Tibial nerve (tissue), 4 donors: ENCODE results near the gene DPP7. TPM values are rescaled to one million over a fixed set of nuclear protein-coding genes. Genes with fewer than 3 reads are reported as not detected.
"Not testable (repeated sequence)": the region's sequence is repeated elsewhere in the genome, so short reads cannot be mapped to it uniquely, and the experiment has no call there.

ENCODE experiments used
- DNase-seq, 2 donors: peaks; one replicate each; pipeline ENCODE4 v3.0.0-alpha.2; 2019; ENCODE audit warnings: low spot score in 2 of 2
- H3K27ac ChIP-seq, 4 donors: fragments of 200-600 bp; sonication (generic) in 3 of 4; one replicate each; pipeline ENCODE4 v1.5.1; 2017 to 2019; ENCODE audit warnings: mild to moderate bottlenecking in 1 of 4
- H3K27me3 ChIP-seq, 2 donors: fragments of 200-600 bp; sonication (generic) in 1 of 2; one replicate each; pipeline versions ENCODE4 v1.5.1 to v1.6.0; 2017 to 2019
- H3K36me3 ChIP-seq, 3 donors: fragments of 200-600 bp; sonication (generic); one replicate each; pipeline ENCODE4 v1.5.1; 2018 to 2019
- H3K4me1 ChIP-seq, 4 donors: fragments of 200-600 bp; sonication (generic) in 3 of 4; one replicate each; pipeline ENCODE4 v1.5.1; 2017 to 2019
- H3K4me3 ChIP-seq, 4 donors: fragments of 200-600 bp; sonication (generic) in 3 of 4; one replicate each; pipeline ENCODE4 v1.5.1; 2017 to 2019; ENCODE audit warnings: mild to moderate bottlenecking in 1 of 4, moderate library complexity in 1 of 4
- H3K9me3 ChIP-seq, 4 donors: fragments of 200-600 bp; sonication (generic) in 3 of 4; one replicate each; pipeline ENCODE4 v1.5.1; 2017 to 2019
- CTCF ChIP-seq, 5 experiments: fragments of 200-600 bp in 3 of 5; fragments of 450-650 bp in 2 of 5; sonication (generic) in 3 of 5; IDR thresholded peaks; one replicate each; pipeline ENCODE4 v1.5.1; 2016 to 2019; ENCODE audit warnings: antibody characterized with exemption in 5 of 5, mild to moderate bottlenecking in 3 of 5, moderate library complexity in 2 of 5
- EP300 ChIP-seq, 2 donors: sonication (generic); formaldehyde crosslinking; IDR thresholded peaks; one replicate each; pipeline ENCODE4 v1.6.1; 2017; ENCODE audit warnings: antibody characterized with exemption in 2 of 2, mild to moderate bottlenecking in 1 of 2
- POLR2A ChIP-seq, 2 donors: fragments of 450-650 bp; IDR thresholded peaks; one replicate each; pipeline ENCODE4 v1.6.1; 2017; ENCODE audit warnings: antibody characterized with exemption in 2 of 2, mild to moderate bottlenecking in 2 of 2, moderate library complexity in 2 of 2
- WGBS, 2 donors: methylation state at CpG; one replicate each; pipeline ENCODE4 v1.1.5; 2018; 5-methylcytosine and 5-hydroxymethylcytosine counted together
- total RNA-seq, 4 donors: library from RNA; depleted of rRNA; stranded (reverse); fragments of >200 nt; gene quantifications; one replicate each; pipeline ENCODE4 v1.1.0, GENCODE V29; 2016

DPP7 gene
- total RNA-seq, 4 donors from 2014 or later: 74.7 to 272 (median 145) TPM

GRCh38 chr9:137136261-137136880, 21.8 kb upstream of the DPP7 start:
- H3K9me3 ChIP-seq: peaks cover 0 to 12% (median 0%) of the 10 kb centered on the region in 4 donors
- H3K4me1 ChIP-seq: peaks cover 0 to 6% (median 0%) of the 10 kb centered on the region in 4 donors
- H3K36me3 ChIP-seq: no peaks in the 10 kb centered on the region
- DNase-seq: no peak
- TF ChIP-seq POLR2A (IDR thresholded peaks at IDR 0.05) (no peak), EP300 (IDR thresholded peaks at IDR 0.05) (no peak), CTCF (IDR thresholded peaks at IDR 0.05) (no peak)
- no peak overlapping the region for H3K4me3 ChIP-seq
- peaks cover 0 to 77% of the 10 kb centered on the region in 2 donors for H3K27me3 ChIP-seq
- WGBS, 2 donors: 28 to 32% methylated on average over 17 to 19 of the region's 27 CpGs
- H3K27ac ChIP-seq: no peak overlapping the region

GRCh38 chr9:137135154-137135553, 20.6 kb upstream of the DPP7 start:
- not testable (repeated sequence) for H3K36me3 ChIP-seq, H3K27ac ChIP-seq, DNase-seq, H3K4me3 ChIP-seq, H3K4me1 ChIP-seq
- 81 to 83% methylated on average over 9 of the region's 9 CpGs for WGBS, 2 donors
- Histone ChIP-seq H3K27me3 (peaks cover 0 to 69% of the 10 kb centered on the region in 2 donors), H3K9me3 (peaks cover 0 to 22% (median 0%) of the 10 kb centered on the region in 4 donors)

- H3K9me3 ChIP-seq: peaks cover 0 to 28% (median 0%) of the 10 kb centered on the region in 4 donors
- DNase-seq: no peak
- peaks cover 0 to 60% of the 10 kb centered on the region in 2 donors for H3K27me3 ChIP-seq
- 76 to 79% methylated on average over 4 of the region's 4 CpGs for WGBS, 2 donors
- H3K4me3 ChIP-seq: no peak overlapping the region
- H3K27ac ChIP-seq: no peak overlapping the region
- peaks cover 0 to 12% (median 0%) of the 10 kb centered on the region in 4 donors for H3K4me1 ChIP-seq
- H3K36me3 ChIP-seq: no peaks in the 10 kb centered on the region
- no peak for TF ChIP-seq POLR2A (IDR thresholded peaks at IDR 0.05)
- no peak for TF ChIP-seq EP300 (IDR thresholded peaks at IDR 0.05)
- no peak for TF ChIP-seq CTCF (IDR thresholded peaks at IDR 0.05)
Observed at GRCh38 chr9:137134191-137134590, 19.7 kb upstream of the DPP7 start.

GRCh38 chr9:137130176-137130755, 15.7 kb upstream of the DPP7 start:
- peaks cover 0 to 33% (median 9%) of the 10 kb centered on the region in 4 donors for H3K4me1 ChIP-seq
- peaks cover 0 to 23% of the 10 kb centered on the region in 2 donors for H3K27me3 ChIP-seq
- 7 to 12% methylated on average over 19 to 47 of the region's 58 CpGs for WGBS, 2 donors
- no peaks in the 10 kb centered on the region for H3K36me3 ChIP-seq
- peak overlapping the region in 3 of 4 donors; percentile 71 to 79 (median 72) for H3K27ac ChIP-seq
- TF ChIP-seq POLR2A (IDR thresholded peaks at IDR 0.05) (no peak), CTCF (IDR thresholded peaks at IDR 0.05) (no peak), EP300 (IDR thresholded peaks at IDR 0.05) (no peak)
- peaks cover 0 to 28% (median 0%) of the 10 kb centered on the region in 4 donors for H3K9me3 ChIP-seq
- peak overlapping the region; percentile 55 to 65 (median 60) for H3K4me3 ChIP-seq
- no peak for DNase-seq

GRCh38 chr9:137129456-137130175, 15.1 kb upstream of the DPP7 start:
- no peaks in the 10 kb centered on the region for H3K36me3 ChIP-seq
- H3K9me3 ChIP-seq: peaks cover 0 to 28% (median 0%) of the 10 kb centered on the region in 4 donors
- peak in 1 of 5 experiments; percentile 13 for TF ChIP-seq CTCF (IDR thresholded peaks at IDR 0.05)
- TF ChIP-seq EP300 (IDR thresholded peaks at IDR 0.05): peak in 1 of 2 donors; percentile 76
- no peak for TF ChIP-seq POLR2A (IDR thresholded peaks at IDR 0.05)
- H3K4me3 ChIP-seq: peak overlapping the region; percentile 55 to 65 (median 60)
- WGBS, 2 donors: 2% methylated on average over 53 to 57 of the region's 86 CpGs
- H3K27me3 ChIP-seq: peaks cover 0 to 20% of the 10 kb centered on the region in 2 donors
- H3K27ac ChIP-seq: peak overlapping the region in 3 of 4 donors; percentile 71 to 79 (median 72)
- H3K4me1 ChIP-seq: peaks cover 0 to 33% (median 9%) of the 10 kb centered on the region in 4 donors
- peak; percentile 45 to 54 for DNase-seq
